ENCODE measurements around the gene TCF7L2.

Gene TCF7L2

DNA sequence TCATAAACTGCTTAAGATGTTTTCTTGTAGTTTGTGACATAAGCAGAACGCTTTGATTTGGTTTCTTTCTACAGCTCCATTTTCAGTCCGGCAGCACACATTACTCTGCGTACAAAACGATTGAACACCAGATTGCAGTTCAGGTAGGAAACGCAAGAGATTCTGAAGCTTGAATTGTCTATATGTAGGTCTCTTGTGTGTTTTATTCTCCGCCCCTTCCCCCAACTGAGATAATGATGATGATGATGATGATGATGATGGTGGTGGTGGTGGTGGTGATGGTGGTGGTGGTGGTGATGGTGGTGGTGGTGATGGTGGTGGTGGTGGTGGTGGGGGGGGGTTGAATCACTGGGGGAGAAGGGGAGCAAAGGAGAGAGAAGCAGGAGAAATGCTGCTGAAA, 14.4 kb downstream of the TCF7L2 start:
- TF ChIP-seq SPI1 (IDR thresholded peaks at IDR 0.05; ENCODE audit: borderline replicate concordance, low read depth) = no peak
- TF ChIP-seq, protein P1, sequence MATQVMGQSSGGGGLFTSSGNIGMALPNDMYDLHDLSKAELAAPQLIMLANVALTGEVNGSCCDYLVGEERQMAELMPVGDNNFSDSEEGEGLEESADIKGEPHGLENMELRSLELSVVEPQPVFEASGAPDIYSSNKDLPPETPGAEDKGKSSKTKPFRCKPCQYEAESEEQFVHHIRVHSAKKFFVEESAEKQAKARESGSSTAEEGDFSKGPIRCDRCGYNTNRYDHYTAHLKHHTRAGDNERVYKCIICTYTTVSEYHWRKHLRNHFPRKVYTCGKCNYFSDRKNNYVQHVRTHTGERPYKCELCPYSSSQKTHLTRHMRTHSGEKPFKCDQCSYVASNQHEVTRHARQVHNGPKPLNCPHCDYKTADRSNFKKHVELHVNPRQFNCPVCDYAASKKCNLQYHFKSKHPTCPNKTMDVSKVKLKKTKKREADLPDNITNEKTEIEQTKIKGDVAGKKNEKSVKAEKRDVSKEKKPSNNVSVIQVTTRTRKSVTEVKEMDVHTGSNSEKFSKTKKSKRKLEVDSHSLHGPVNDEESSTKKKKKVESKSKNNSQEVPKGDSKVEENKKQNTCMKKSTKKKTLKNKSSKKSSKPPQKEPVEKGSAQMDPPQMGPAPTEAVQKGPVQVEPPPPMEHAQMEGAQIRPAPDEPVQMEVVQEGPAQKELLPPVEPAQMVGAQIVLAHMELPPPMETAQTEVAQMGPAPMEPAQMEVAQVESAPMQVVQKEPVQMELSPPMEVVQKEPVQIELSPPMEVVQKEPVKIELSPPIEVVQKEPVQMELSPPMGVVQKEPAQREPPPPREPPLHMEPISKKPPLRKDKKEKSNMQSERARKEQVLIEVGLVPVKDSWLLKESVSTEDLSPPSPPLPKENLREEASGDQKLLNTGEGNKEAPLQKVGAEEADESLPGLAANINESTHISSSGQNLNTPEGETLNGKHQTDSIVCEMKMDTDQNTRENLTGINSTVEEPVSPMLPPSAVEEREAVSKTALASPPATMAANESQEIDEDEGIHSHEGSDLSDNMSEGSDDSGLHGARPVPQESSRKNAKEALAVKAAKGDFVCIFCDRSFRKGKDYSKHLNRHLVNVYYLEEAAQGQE (IDR thresholded peaks at IDR 0.05; ENCODE audit: insufficient replicate concordance, low read depth) = no peak
- no peak for TF ChIP-seq POLR2AphosphoS5 (IDR thresholded peaks at IDR 0.05; ENCODE audit: low read depth)
- no peak for TF ChIP-seq GABPA (IDR thresholded peaks at IDR 0.05; ENCODE audit: low read depth)
- no peak for TF ChIP-seq CTCF (IDR thresholded peaks at IDR 0.05; ENCODE audit: insufficient read depth, low read length)
- no peak overlapping the region for H3K4me3 ChIP-seq (replicated peaks; ENCODE audit: insufficient read depth, low read length)
- H3K27me3 ChIP-seq (ENCODE audit: insufficient read depth, poor library complexity, severe bottlenecking) = no peaks in the 10 kb centered on the region
- DNase-seq (ENCODE audit: low read depth in 1 of 2, low spot score in 1 of 2) = no peak
- no peak overlapping the region for H3K27ac ChIP-seq (replicated peaks)

GRCh38 chr10:112966194-112966855, 16.3 kb downstream of the TCF7L2 start:
- Histone ChIP-seq H3K27me3 (ENCODE audit: insufficient read depth, poor library complexity, severe bottlenecking) (no peaks in the 10 kb centered on the region), H3K27ac (replicated peaks) (no peak overlapping the region), H3K4me3 (replicated peaks; ENCODE audit: insufficient read depth, low read length) (no peak overlapping the region)
- TF ChIP-seq POLR2AphosphoS5 (IDR thresholded peaks at IDR 0.05; ENCODE audit: low read depth) = no peak
- TF ChIP-seq CTCF (IDR thresholded peaks at IDR 0.05; ENCODE audit: insufficient read depth, low read length) = no peak
- TF ChIP-seq GABPA (IDR thresholded peaks at IDR 0.05; ENCODE audit: low read depth) = no peak
- no peak for TF ChIP-seq SPI1 (IDR thresholded peaks at IDR 0.05; ENCODE audit: borderline replicate concordance, low read depth)
- TF ChIP-seq, protein P1 (IDR thresholded peaks at IDR 0.05; ENCODE audit: insufficient replicate concordance, low read depth) = no peak
- no peak for DNase-seq (ENCODE audit: low read depth in 1 of 2, low spot score in 1 of 2)

DNA sequence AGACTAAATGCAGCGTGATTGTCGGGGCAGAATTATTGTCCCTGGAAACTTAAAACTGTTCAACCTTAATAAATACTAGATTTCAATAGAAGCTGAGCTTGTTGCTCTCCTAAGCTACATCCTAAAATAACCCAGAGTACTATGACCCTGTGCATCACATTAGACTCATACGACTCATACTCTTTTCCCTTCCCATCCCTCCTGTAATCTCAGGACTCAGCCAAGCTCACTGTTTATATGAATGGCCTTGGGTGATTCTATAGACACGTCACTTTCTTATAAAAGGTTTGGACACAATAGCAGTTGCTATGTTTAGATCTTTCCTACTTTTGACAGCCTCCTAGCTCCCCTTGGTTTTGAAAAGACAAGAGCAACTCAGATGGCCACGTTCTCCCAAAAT, 17.2 kb downstream of the TCF7L2 start:
- TF ChIP-seq SPI1 (IDR thresholded peaks at IDR 0.05; ENCODE audit: borderline replicate concordance, low read depth) (no peak), GABPA (IDR thresholded peaks at IDR 0.05; ENCODE audit: low read depth) (no peak), CTCF (IDR thresholded peaks at IDR 0.05; ENCODE audit: insufficient read depth, low read length) (no peak), POLR2AphosphoS5 (IDR thresholded peaks at IDR 0.05; ENCODE audit: low read depth) (no peak)
- TF ChIP-seq, protein P1 (IDR thresholded peaks at IDR 0.05; ENCODE audit: insufficient replicate concordance, low read depth) = no peak
- no peak overlapping the region for H3K4me3 ChIP-seq (replicated peaks; ENCODE audit: insufficient read depth, low read length)
- no peak overlapping the region for H3K27ac ChIP-seq (replicated peaks)
- no peak for DNase-seq (ENCODE audit: low read depth in 1 of 2, low spot score in 1 of 2)
- no peaks in the 10 kb centered on the region for H3K27me3 ChIP-seq (ENCODE audit: insufficient read depth, poor library complexity, severe bottlenecking)
